ENCODE measurements around the gene FEZF2.

Gene FEZF2

DNA sequence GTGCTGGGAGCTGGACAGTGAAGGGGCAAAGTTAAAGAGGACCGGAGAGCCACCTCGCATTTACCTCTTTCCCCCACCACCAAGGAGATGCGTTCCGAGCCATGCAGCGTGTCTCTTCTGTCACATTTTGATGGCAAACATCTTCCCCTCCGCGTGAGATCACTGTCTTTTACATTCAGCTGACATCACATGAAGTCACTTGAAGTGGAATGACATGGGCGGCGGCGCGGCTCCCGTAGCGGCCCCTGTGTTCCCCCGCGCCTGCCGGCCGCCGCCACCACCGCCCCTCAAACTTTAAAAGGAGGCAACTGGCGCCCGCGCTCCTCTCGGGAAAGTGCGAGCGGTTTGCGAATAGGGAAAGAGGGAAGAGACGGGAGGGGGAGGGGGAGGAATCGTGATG, at the start of gene FEZF2:
Gene FEZF2, minus strand, starts transcription at position 336 of the 400 bp plus-strand sequence. CDS start 682 bp downstream, outside the sequence.
- H3K4me3 ChIP-seq (ENCODE audit: low read depth, low read length) = peak within 1 kb of the TSS; percentile 1

DNA sequence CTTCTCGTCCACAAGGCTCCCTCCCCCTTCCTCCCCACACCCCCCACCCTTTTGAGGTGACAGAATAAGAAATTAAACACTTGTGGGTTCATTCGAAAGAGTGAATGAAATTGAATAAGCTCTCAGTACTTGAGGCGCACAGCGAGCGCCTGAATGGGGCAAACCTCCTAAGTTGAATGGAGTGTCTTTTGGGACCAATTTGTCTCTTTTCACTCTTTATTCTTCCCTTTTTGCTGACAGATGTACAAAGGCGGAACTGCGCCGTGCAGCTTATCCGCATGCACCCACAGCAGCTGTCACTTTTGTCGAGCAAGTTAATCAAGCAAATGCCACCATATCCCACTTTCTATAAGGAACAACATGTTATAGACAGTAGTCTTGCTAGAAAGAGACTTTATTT, 47.9 kb upstream of the FEZF2 start:
- H3K4me3 ChIP-seq (ENCODE audit: low read depth, low read length) = no peak overlapping the region

DNA sequence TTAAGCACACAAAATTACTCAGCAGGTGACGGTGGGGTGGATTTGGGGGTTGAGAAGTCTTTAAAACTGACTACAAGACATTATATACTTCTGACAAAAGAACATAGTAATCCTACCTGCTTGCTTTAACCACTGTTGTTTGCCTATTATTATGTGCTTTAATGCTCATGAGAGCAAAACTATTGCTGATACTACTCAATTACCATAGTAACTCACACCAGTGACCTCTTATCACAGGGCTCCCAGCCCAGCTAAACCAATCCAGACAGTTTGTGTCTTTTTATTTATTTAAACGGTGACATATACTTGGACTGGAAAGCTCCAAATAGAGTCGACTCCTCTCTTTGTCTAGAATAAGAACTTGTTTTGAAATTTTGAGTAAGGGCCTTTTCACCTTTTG, 42.8 kb upstream of the FEZF2 start:
- H3K4me3 ChIP-seq (ENCODE audit: low read depth, low read length) = no peak overlapping the region

DNA sequence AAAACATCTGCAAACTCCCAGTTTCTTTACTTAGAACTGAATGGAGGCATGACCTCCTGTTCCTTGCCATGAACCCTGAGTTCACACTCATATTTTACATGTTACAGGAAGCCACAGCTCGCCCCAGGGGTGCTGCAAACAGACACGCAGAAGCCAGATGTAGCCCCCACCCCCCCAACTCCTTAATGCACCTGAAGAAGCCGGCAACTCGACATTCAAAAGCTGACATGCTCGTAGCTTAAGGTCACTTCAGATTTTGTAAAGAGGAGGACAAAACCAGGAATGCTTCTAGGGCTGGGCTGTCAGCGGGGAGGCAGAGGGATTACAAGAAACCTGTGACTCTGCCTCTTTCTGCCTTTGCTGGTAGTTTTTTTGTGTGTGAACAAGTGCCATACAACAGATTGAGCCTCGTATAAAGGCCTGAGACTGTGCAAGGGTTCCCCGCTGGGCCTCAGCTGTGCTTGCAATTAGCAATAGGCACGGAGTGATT, 42.0 kb upstream of the FEZF2 start:
- H3K4me3 ChIP-seq (ENCODE audit: low read depth, low read length) = no peak overlapping the region

DNA sequence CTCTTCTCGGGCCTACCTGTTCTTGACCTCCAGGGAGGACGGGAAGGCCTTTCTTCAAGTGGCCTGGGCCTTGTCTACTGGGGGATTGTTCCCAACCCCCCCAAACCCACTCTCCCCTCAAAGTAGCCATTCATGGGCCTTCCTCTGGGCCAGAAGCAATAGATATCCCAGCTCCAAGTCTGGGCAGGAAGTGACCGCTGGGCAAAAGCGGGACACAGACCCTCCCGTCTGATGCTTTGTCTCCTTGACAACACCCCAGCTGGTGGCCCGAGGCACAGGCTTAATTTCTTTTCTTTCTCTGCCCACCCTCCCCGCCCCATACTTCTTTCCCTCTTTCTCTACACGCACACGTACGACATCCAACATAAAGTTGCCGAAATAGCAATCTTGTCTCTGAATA, 41.4 kb upstream of the FEZF2 start:
- no peak overlapping the region for H3K4me3 ChIP-seq (ENCODE audit: low read depth, low read length)

DNA sequence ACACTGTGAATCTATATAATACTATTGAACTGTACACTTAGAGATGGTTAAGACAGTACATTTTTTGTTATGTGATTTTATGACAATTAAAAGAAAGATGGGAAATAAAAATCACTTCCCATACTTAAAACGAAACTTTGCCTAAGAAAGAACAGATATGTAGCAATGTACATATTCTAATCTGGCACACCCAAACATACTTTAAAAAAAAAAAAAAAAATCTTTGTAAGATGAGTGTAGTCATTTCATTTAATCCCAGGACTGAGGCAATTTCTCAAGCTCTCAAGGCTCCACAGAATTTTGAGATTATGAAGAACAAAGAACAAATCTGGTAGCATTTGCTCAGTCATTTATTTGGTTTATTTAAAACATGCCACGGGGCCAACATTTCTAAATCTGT, 40.3 kb upstream of the FEZF2 start:
- H3K4me3 ChIP-seq (ENCODE audit: low read depth, low read length) = no peak overlapping the region

DNA sequence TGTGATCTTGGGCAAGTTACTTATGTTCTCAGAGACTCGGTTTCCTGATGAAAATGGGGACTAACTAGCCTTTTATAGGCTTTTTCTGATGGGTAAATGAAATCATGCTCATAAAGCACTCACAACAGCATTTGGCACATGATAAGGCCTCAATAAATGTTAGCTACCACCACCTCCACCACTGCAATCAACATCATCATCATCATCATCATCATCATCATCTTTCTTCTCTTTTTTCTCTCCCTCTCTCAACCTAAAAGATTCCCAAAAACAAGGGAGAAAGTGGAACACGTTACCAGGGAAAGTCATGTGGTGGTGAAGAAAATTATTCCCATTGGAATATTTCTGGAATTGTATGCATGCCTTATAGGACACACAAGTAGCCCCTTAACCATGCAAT, 33.6 kb upstream of the FEZF2 start:
- no peak overlapping the region for H3K4me3 ChIP-seq (ENCODE audit: low read depth, low read length)

DNA sequence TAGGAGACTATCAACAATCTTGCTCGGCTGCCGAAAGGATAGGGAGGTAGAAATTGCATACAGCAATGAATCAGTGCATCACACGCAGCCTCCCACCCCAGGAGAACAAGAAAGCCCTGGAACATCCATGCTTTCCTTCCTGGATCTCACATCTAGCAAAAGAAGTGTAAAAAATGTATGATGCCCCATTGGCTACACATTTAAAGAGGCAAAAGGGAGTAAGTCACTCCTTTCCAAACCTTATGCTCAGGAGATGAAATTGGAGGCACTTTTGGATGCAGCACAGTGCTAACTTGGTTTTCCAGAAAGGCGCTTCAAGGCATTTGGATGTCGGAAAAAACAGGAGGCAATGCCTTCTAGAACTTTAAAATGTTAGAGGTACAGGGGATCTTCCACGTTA, 32.2 kb upstream of the FEZF2 start:
- H3K4me3 ChIP-seq (ENCODE audit: low read depth, low read length) = no peak overlapping the region

DNA sequence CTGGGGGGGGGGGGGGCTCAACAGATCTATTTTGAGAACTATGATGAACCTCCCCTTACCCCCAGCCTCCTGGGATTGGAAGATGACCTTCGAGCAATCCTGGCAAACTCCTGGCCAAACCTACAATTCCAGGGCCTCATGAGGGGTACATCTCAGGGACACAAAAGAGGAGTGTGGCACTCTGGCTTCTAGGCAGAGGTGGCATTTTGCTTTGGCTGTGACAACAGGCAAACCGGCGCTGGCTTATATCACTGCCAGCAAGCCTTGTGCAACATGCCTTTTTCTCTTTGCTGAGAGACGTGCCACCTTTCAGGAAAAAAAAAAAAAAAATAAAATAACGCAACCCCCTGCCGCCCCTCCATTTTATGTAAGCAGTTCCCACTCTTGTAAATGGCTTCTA, 31.8 kb upstream of the FEZF2 start:
- H3K4me3 ChIP-seq (ENCODE audit: low read depth, low read length) = no peak overlapping the region

DNA sequence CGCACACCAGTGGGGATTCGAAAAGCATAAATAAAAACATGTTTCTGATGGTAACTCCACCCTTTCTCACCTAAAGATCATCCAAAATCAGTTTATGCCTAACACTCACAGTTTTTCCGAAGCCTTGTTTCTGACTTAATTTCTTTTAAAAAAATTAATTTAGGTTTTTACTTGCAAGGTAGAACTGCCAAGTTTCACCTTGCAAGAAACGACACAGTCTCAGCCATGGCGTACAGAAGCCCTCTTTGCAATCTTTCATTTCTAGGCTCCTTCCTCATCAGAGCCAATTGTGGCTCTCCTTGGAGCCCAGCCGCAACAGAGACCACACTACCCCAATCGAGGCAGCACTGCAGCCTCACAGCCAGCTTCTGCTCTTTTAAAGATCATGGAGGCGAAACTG, 31.0 kb upstream of the FEZF2 start:
- no peak overlapping the region for H3K4me3 ChIP-seq (ENCODE audit: low read depth, low read length)

DNA sequence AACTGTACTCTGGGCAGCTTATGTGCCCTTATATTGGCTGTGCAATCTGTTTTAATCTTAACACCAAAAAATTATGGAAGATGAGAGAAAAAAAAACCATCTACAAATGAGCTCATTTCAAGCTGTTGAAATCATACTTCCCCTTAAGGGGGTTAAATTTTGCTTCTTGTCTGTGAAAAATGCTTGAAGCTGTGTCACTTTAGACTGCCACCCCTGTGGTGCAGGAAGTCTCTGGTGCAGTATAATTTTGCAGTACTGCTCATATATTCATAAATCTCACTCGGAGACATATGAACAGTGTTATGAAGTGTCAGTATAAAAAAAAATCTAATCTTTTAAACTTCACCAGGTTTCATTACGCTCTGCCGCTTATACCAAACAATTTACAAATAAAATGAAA, 30.4 kb upstream of the FEZF2 start:
- H3K4me3 ChIP-seq (ENCODE audit: low read depth, low read length) = no peak overlapping the region

DNA sequence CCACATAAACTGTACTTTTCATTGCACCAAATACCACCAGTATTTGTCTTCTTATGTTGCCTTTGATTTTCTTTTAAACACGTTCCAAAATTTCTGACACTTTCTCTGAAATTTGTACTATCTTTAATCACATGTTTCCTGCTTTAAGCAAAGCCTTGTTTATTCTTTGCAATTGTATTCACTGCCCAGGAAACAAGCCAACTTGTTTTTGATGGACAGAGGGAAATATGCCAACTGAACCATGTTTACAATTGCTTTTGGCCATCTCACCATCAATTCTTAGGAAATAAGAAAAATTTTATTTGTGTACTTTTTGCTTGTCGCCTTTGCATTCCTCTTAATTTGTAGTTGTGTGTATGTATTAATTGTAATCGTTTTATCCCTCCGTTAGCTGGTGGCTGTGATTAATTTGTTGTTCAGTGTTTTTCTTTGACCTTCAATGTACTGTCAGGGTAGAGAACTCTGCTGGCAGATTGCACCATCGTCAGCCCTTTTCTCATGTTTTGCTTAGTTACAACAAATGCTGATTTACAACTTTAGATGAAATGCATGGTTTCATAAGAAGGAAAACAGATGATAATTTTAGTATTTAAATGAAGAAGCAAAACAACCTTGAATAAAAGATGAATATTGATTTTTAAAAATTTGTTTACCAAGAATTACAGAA, 19.4 kb upstream of the FEZF2 start:
- no peak overlapping the region for H3K4me3 ChIP-seq (ENCODE audit: low read depth, low read length)

DNA sequence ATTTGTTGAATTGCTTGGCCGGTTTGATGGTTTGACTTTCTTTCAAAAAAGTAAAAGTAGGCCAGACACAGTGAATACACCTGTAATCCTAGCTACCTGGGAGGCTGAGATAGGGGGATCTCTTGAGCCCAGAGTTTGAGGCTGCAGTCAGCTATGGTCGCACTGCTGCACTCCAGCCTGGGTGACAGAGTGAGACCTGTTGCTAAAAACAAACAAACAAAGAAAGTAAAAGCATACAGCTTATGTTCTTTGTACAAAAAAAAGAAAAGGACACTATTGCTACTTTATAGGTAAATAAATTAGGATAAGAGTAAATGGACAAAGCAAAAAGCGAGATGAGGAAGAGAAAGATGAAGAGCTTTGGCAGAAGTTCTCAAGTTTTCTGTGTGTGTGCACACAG, 13.9 kb upstream of the FEZF2 start:
- H3K4me3 ChIP-seq (ENCODE audit: low read depth, low read length) = no peak overlapping the region

DNA sequence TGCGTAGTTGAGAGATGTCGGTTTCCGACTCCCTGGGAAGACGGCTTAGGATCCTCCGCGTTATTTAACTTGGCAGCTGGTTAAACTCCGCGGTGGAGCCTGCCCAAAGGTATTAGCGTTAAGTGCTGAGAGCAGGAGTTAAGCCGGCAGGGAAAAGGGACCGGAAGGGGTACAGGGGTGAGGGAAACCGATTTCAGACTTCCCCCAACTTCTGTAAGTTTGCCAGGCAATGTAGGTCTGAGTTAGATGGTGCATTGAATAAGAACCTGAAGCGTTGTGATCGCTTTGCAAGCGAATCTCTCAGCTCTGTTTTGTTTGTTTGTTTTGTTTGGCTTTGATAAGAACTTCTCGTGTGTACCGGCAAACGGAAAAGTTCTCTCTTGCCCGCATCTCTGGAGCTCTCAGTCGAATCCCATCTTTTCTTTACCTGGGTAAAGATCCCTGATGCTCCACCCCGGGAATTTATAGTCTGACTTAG, 6.0 kb upstream of the FEZF2 start:
- H3K4me3 ChIP-seq (ENCODE audit: low read depth, low read length) = no peak overlapping the region

DNA sequence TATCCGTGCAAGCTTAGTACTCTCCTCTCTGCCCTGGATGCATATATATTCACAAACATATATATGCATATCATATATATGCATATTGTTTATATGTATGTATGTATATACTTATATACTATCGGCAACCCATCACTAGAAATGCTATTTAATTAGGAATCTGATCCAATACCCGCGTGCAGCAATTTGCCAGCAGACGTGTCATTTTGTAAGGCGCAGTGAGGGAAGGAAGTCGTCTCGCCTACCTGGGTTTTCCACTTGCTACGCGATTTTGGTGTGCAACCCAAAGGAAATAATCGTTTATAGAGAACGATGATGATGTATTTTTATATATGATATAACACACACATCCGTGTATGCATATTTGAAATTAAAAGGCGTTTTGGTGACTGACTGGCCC, 5.6 kb upstream of the FEZF2 start:
- H3K4me3 ChIP-seq (ENCODE audit: low read depth, low read length) = no peak overlapping the region

DNA sequence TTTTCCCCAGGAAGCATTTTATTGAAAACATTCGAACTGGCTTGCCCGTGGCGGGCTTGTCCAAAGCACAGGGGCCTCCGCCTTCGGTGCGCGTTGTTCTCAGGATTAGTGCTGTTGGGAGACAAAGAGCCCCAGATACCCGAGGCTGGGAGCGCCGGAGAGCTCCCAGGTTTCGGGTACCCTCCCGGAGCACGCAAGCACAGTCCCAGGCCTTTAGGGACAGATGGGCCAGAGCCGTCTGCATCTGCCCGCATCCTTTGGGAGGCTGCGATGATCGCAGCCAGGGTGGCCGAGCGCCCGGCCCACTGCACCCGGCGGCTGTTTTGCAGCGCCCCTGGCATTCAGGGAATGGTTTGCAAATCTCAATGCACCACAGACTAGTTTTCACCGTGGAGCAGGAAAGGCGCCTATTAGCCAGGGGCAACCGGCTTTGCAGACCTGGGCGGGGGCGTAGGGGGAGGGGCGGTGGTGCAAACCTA, 5.0 kb upstream of the FEZF2 start:
- H3K4me3 ChIP-seq (ENCODE audit: low read depth, low read length) = no peak overlapping the region

DNA sequence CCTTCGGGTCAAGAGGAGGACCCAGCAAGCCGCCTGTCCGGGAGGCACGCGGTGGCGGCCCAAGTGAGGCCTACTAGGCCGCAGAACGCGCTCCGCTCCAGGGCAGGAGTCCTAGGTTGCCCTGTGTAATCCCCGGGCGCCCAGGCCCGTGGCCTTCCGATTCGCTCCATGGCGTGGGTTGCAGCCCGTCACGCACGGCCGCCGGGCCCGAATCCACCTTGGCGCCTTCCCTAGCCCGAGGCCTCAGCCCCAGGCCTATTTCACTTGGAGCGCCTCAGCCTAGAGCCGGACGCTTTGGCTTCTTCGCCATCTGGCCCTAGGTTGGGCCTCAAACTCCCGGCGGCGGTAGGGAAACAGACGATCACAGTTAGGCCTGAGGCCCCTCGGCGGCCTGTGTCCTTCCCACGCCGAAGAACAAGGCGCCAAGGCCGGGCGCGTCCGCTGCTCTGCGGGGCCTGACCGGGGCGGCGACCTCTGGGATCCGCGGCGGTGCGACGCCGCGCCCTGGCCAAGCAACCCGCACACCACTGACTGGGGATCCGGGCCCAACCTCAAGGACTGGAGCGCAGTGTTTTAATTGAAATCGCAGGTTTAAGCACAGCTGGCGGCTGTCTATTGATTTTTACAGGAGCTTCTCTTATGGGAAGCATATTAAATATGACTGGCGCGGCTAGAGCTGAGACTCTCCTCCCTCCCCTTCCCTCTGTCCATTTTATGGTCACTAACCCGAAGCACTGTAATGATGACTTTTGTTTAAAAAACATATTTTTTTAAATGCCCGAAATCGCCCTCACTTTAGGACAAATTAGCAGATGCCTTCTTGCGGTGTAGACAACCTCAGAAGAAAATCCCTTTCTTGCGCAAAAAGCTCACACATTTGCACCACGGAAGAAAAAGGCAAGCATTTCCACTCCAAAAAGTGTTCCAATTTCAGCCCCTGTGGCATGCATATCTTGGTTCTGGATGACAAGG, 3.8 kb upstream of the FEZF2 start:
- no peak overlapping the region for H3K4me3 ChIP-seq (ENCODE audit: low read depth, low read length)

DNA sequence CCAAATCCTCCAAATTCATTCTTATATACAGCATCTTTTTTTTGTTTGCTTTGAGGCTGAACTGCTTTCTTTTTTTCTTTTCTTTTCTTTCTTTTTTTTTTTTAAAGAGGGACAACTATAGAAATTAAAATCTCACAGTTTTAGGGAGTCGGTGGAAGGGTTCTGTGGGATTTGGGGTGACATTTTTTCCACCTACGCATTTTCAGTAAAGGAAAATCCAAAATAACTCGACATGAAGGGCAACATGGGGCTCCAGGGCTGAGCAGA, 3.0 kb upstream of the FEZF2 start:
- no peak overlapping the region for H3K4me3 ChIP-seq (ENCODE audit: low read depth, low read length)

DNA sequence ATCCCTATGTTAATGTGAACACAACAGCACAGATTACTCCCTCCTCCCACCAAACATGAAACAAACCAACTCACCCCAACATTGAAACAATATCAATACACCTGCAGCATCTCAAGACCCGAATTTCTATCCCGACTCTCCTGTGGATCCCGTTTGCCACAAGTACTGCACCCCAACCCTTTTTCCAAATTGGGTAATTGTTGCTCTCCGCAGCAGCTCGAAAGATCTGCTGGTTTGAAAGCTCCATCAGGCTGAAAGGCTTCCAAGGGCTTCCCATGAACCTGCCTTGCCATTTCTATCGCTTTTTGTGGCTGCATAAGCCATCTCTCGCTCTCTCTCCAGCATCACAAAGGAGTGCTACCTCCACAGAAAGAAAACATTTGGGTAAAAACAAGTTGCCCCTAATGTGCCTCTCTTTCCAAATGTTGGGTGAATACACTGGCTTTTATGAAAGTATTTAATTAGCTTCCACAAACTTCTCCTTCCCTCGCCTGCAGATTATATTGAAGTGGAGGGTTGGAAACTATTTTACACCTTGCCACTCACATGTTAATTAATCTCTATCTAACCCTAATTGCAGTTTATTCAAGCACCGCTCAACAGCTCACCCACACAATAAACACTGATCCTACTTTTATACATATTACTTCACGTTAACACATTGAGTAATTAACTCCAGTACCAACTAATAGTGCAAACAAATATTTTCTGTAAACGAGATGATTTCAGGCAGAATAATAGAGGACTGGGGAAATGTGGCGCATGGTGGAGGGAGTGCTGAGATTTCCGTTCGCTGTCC, 2.5 kb upstream of the FEZF2 start:
- no peak overlapping the region for H3K4me3 ChIP-seq (ENCODE audit: low read depth, low read length)

DNA sequence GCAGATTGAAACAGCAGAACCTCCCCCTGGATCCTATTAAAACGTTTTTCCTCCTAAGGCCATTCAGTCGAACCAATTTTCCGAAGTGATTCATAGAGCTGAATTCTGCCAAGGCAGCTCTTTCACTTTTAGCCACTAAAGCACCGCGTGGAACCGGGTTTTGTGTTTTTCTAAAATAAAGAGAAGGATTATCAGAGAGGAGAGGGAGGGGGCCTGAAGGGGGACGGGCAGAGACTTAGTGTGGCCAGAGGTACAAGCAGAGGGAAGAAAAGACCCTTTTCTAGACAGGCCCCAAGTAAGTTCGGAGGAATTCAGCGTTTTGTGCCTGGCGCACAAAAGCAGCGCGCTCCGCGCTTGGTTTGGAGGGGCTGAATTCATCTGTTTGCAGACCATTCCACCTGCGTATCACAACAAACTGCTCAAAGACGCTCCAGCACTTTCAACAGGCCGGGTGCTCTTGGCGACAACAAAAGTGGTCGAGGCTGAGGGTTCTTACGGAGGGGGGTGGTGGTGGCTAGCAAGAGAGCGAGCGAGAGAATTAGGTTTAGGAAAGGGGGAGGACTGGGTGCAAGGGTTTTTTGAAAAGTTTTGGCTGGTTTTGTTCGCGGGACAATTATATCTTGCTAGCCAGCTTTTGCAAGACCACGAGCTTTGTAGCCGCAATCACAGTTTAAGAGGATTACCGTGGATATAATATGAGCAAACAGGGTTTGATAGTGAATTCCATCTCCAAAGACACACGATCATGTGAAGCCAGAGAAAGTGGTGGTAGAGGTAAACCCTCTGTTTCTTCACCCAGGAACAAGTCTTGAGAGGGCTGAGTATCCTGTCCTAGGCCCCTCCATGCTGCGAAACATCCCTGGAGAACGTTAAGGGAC, 1.2 kb upstream of the FEZF2 start:
- no peak overlapping the region for H3K4me3 ChIP-seq (ENCODE audit: low read depth, low read length)

Measured in iPS-11a (cell line).